PC-9 (cell line): ENCODE measurements around the gene PYGB. TPM values are rescaled to one million over a fixed set of nuclear protein-coding genes. Genes with fewer than 3 reads are reported as not detected.

Experiments
- BruUV-seq: library from RNA; stranded (reverse); fragments of 400-500 nt; replicated peaks from 2 replicates; lab custom pipeline; 2021; lab: Mats Ljungman, UMichigan
- CTCF ChIA-PET: fragments of 300-600 bp; sonication (Branson Sonifier 250); formaldehyde crosslinking; loops from one replicate; lab custom pipeline; 2022; ENCODE audit warnings: antibody characterized with exemption; lab: Charles Lee
- POLR2A ChIA-PET: fragments of 300-600 bp; sonication (Branson Sonifier 250); formaldehyde crosslinking; loops from one replicate; lab custom pipeline; 2022; ENCODE audit warnings: antibody characterized with exemption; ENCODE audit not compliant: unreplicated experiment; lab: Charles Lee
- DNase-seq, 2 experiments: peaks; one replicate each; pipeline versions ENCODE4 v3.0.0 to v3.0.0-alpha.2; 2015 to 2022; ENCODE audit warnings: mixed read lengths in 1 of 2
- H2AFZ ChIP-seq: fragments of 200-600 bp; sonication (generic); 2 replicates; pipeline ENCODE4 v1.8.1; 2017; ENCODE audit warnings: antibody characterized with exemption
- H3F3A ChIP-seq: fragments of 200-600 bp; sonication (generic); 2 replicates; pipeline ENCODE4 v1.8.1; 2017; ENCODE audit warnings: antibody characterized with exemption, mild to moderate bottlenecking, low read depth; ENCODE audit not compliant: insufficient read depth
- H3K27ac ChIP-seq: fragments of 200-600 bp; sonication (generic); 2 replicates; pipeline ENCODE4 v1.6.1; 2016; ENCODE audit warnings: mixed run types
- H3K27me3 ChIP-seq: fragments of 200-600 bp; sonication (generic); 2 replicates; pipeline ENCODE4 v1.6.1; 2016; ENCODE audit warnings: low read depth, mixed run types; ENCODE audit not compliant: insufficient read depth
- H3K36me3 ChIP-seq: fragments of 200-600 bp; sonication (generic); 2 replicates; pipeline ENCODE4 v1.6.1; 2016; ENCODE audit warnings: low read depth, mixed run types
- H3K4me1 ChIP-seq: fragments of 200-600 bp; sonication (generic); replicated peaks from 2 replicates; pipeline ENCODE4 v1.6.1; 2016; ENCODE audit warnings: mixed run types; ENCODE audit not compliant: insufficient read depth
- H3K4me2 ChIP-seq: fragments of 200-600 bp; sonication (generic); 2 replicates; pipeline ENCODE4 v1.6.1; 2017; ENCODE audit warnings: mixed run types
- H3K4me3 ChIP-seq: fragments of 200-600 bp; sonication (generic); 2 replicates; pipeline ENCODE4 v1.6.1; 2016; ENCODE audit warnings: mixed run types
- H3K79me2 ChIP-seq: fragments of 200-600 bp; sonication (generic); 2 replicates; pipeline ENCODE4 v1.6.1; 2017; ENCODE audit warnings: low read depth, mixed run types
- H3K9me2 ChIP-seq: fragments of 200-600 bp; sonication (generic); 2 replicates; pipeline ENCODE4 v1.8.1; 2017; ENCODE audit warnings: mild to moderate bottlenecking; ENCODE audit not compliant: insufficient read depth
- H3K9me3 ChIP-seq: fragments of 200-600 bp; sonication (generic); 2 replicates; pipeline ENCODE4 v1.8.1; 2016; ENCODE audit warnings: low read depth; ENCODE audit not compliant: insufficient read depth
- H4K20me1 ChIP-seq: fragments of 200-600 bp; sonication (generic); 2 replicates; pipeline ENCODE4 v1.8.1; 2017; ENCODE audit not compliant: insufficient read depth
- CTCF ChIP-seq: fragments of 200-600 bp; sonication (generic); conservative IDR thresholded peaks from 2 replicates; pipeline ENCODE4 v1.6.1; 2017; ENCODE audit warnings: mixed run types, antibody characterized with exemption, mild to moderate bottlenecking, moderate library complexity
- EZH2 ChIP-seq: fragments of 200-600 bp; sonication (generic); IDR thresholded peaks from 2 replicates; pipeline ENCODE4 v1.8.0; 2017; ENCODE audit warnings: antibody characterized with exemption, low read depth
- intact Hi-C: fragments of 100-400 bp; cut with micrococcal nuclease; formaldehyde crosslinking; loops from one replicate; pipeline ENCODE4 v1.10.0; 2022; ENCODE audit not compliant: unreplicated experiment
- total RNA-seq: library from RNA; stranded (reverse); gene quantifications from 2 replicates; pipeline ENCODE4 v1.2.3, GENCODE V29; 2021

The PYGB gene
- total RNA-seq, 1 experiment from 2014 or later, result 133 TPM

DNA sequence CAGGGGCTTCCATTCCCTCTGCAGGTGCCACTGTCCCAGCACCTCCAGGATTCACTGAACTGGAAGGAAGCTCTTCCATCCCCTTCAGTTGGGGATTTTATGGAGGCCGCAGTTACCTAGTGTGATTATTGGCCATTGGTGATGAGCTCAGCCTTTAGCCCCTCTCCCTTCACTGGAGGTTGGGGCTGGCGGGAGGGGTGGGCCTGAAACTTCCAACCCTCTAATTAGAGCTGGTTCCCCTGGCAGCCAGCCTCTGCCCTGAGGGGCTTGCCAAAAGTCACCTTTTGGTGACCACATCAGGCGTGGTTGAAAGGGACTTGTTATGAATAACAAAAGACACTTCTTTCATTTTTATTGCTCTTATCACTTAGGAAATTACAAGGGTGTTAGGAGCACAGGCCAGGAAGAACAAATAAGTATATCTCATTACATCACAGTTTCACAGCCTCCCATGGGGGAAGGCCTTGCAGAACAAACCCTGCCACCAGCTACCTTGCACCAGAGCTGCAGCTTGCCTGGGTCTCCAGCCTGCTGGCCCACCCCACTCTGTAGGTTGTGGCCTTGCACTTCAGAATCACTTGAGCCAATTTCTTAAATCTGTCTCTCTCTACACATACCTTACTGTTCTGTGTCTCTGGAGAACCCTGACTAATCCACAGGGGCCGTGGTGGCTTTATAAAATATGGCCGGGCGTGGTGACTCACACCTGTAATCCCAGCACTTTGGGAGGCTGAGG lies 5.0 kb downstream of the PYGB start:
- no peaks in the 10 kb centered on the region for H3K27me3 ChIP-seq
- DNase-seq, result peak; percentile 36 to 68
- peak overlapping the region; percentile 86 for H3K4me2 ChIP-seq
- ChIA-PET POLR2A (interaction anchor here (0.8 to 1.3 kb wide), 2 partner anchors 30 to 228 kb away, joined by 5 to 6 read pairs; no protein-coding TSS in a partner anchor), CTCF (interaction anchor here (0.7 kb wide), 1 partner anchor 29 kb away, joined by 3 read pairs; no protein-coding TSS in a partner anchor)
- H3K27ac ChIP-seq, result peak overlapping the region; percentile 86
- peaks cover 73% of the 10 kb centered on the region for H3K4me1 ChIP-seq
- peak overlapping the region; percentile 96; the same call in 1 of the 2 replicates for H3K4me3 ChIP-seq
- peaks cover 36% of the 10 kb centered on the region for H3F3A ChIP-seq
- TF ChIP-seq CTCF, result no peak
- TF ChIP-seq EZH2, result no peak
- BruUV-seq, result TSS peak; percentile 16
- no peaks in the 10 kb centered on the region for H3K9me2 ChIP-seq
- H2AFZ ChIP-seq, result no peak overlapping the region
- no peaks in the 10 kb centered on the region for H3K9me3 ChIP-seq
- intact Hi-C loops, result loop anchor here (5.0 kb wide), 1 partner anchor 176 kb away; no protein-coding TSS in a partner anchor
- peaks cover 97% of the 10 kb centered on the region for H3K79me2 ChIP-seq
- peaks cover 27% of the 10 kb centered on the region; the same call in 1 of the 2 replicates for H3K36me3 ChIP-seq
- H4K20me1 ChIP-seq, result peaks cover 66% of the 10 kb centered on the region

DNA sequence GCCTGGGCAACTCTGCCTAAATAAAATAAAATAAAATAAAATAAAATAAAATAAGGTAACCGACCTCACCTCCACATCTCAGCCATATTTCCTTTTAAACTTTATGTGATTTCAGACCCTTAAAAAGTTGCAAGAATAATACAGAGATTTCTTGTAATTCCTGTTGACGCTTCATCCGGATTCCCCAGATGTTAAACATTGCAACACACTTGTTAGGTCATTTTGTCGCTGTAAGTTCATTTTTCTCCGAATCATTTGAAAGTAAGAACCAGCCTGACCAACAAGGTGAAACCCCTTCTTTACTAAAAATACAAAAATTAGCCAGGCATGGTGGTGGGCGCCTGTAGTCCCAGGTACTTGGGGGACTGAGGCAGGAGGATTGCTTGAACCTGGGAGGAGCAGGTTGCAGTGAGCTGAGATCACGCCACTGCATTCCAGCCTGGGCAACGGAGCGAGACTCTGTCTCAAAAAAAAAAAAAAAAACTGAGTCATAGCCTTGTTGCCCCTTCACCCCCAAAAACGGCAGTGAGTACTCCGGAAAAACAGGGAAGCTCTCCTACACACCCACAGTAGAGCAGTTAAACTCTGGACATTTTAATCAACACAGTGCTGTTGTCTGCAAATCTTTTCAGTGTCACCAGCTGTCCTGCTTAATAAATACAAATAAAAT lies 5.9 kb downstream of the PYGB start:
- no peaks in the 10 kb centered on the region for H3K9me3 ChIP-seq
- H3K79me2 ChIP-seq, result peaks cover 98% of the 10 kb centered on the region
- H3K36me3 ChIP-seq, result peaks cover 29% of the 10 kb centered on the region

More for the DNA sequence above, 5.9 kb downstream of the PYGB start:
- no TSS peak for BruUV-seq
- peaks cover 75% of the 10 kb centered on the region for H4K20me1 ChIP-seq
- peak overlapping the region; percentile 86 for H3K27ac ChIP-seq
- H3F3A ChIP-seq, result peaks cover 36% of the 10 kb centered on the region
- peaks cover 73% of the 10 kb centered on the region for H3K4me1 ChIP-seq
- no peaks in the 10 kb centered on the region for H3K9me2 ChIP-seq
- H3K4me2 ChIP-seq, result peak overlapping the region; percentile 66
- no peaks in the 10 kb centered on the region for H3K27me3 ChIP-seq
- intact Hi-C loops, result loop anchor here (2.0 to 5.0 kb wide), 4 partner anchors 15 to 259 kb away; no protein-coding TSS in a partner anchor
- H3K4me3 ChIP-seq, result peak overlapping the region; percentile 30
- H2AFZ ChIP-seq, result no peak overlapping the region
- CTCF ChIA-PET, result interaction anchor here (0.6 kb wide), 1 partner anchor 17 kb away, joined by 3 read pairs; no protein-coding TSS in a partner anchor
- peak in 1 of 2 experiments; percentile 41 for DNase-seq
- no peak for TF ChIP-seq CTCF
- TF ChIP-seq EZH2, result no peak
- POLR2A ChIA-PET, result interaction anchor here (0.6 to 1.3 kb wide), 2 partner anchors 31 to 59 kb away, joined by 4 to 5 read pairs; partner anchors contain the start of gene ENTPD6
